GM21423 (cell line): ENCODE results near the gene ATP9A.
"Not testable (repeated sequence)": the region's sequence is repeated elsewhere in the genome, so short reads cannot be mapped to it uniquely, and the experiment has no call there.

ENCODE experiments used
- ATAC-seq: cut with Tn5 transposase; IDR thresholded peaks from one replicate; pipeline ENCODE4 v1.9.1; 2021; ENCODE audit warnings: mild to moderate bottlenecking, moderate library complexity; ENCODE audit not compliant: unreplicated experiment

Gene ATP9A

DNA sequence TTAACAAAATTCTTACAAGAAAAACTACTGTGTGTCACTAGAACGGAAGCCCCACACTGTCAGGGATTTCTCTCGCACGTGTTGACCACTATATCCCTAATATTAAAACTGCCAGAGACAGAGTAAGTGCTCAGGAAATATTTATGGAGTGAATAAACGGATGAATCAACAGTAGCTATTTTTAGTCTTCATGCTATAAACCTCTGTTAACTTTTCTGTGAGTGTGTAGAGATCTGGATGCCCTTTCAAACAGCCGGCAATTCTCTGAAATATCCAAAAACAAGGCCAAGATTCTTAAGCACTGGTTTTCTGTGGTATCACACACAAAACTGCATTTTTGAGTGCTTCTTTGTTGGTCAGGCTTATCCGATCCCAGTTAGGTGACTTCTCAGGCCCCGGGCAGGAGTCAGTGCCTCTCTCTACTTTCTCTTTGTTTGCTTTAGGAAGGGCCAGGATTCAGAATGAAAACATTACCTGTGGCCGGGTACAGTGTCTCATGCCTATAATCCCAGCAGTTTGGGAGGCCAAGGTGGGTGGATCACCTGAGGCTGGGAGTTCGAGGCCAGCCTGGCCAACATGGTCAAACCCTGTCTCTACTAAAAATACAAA, 15.7 kb downstream of the ATP9A start:
- ATAC-seq = no peak

DNA sequence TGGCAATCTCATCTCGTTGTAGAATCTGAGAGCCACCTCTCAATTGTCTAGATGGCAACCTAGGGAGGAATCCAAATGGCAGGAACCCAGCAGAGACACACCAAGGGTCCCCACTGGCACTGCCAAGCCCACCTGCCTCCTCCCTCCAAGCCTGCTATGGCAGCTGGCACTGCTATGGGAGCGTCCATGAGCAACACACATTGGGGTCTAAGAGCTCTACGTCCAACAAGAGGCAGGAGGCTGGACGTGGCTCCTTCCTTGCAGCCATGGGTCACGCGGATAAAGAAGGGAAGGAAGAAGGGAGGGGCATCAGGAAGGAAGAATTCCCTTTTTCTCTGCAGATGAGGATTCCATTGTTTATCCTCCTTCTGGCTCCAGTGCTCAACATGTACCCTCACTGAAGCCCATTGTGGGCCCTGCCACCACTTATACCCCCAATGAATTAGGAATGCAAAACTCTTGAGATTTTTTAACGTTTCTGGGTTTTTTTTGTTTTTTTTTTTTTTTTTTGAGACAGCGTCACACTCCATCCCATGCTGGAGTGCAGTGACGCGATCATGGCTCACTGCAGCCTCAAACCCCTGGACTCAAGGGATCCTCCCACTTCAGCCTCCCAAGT, 17.3 kb downstream of the ATP9A start:
- no peak for ATAC-seq

DNA sequence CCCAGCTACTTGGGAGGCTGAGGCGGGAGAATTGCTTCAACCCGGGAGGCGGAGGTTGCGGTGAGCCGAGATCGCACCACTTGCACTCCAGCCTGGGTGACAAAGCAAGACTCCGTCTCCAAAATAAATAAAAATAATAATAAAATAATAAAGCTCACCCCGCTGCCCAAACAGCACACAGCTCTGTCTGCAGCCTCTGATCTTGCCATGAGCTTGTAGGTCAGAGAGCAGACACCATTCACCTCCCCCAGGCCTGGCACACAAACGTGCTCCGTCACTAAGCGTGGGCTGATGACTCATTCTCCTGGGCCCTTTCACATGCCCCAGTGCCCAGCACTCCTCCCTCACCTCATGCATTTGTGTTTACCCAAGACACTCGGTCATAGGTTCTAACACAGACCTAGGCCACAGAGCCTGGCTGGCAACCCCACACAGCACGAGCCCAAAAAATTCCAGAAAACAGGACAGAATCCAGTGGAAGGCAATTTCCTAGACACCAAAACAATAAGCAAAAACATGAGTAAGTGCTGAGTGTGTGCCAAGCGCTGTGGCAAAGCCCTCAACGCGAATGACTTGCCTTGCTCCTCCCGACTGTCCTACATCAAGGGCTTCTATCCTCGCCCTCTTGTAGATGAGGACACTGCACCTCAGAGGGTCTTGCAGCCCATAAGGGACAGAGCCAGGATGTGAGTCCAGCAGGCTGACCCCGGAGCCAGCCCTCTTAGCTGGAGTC, 18.0 kb downstream of the ATP9A start:
- ATAC-seq = no peak

- ATAC-seq = no peak
Observed at GRCh38 chr20:51749674-51750036, 18.5 kb downstream of the ATP9A start.

GRCh38 chr20:51747182-51747911, 20.8 kb downstream of the ATP9A start:
- no peak for ATAC-seq

DNA sequence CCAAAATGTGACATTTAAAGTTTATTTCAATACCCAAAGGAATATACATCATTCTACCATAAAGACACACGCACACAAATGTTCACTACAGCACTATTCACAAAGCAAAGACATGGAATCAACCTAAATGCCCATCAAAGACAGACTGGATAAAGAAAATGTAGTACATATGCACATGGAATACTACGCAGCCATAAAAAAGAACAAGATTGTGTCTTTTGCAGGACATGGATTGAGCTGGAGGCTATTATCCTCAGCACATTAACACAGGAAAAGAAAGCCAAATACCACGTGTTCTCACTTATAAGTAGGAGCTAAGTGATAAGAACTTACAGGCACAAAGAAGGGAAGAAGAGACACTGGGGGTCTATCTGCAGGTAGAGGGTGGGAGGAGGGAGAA, 22.4 kb downstream of the ATP9A start:
- no peak for ATAC-seq

DNA sequence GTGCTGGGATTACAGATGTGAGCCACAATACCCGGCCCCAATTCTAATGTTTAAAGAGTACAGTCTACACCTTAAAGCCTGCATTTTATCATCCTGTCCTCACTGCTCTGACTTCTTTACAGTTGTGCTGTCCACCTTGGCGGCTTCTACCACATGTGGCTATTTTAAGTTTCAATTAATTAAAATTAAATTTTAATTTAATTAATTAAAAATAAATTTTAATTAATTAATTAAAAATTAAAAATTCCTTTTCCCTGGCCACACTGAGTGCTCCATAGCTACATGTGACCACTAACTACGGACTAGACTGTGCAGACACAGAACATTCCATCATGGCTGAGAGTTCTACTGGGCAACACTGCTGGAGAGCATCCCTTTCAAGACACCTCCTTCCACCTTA, 27.4 kb downstream of the ATP9A start:
- ATAC-seq = no peak

GRCh38 chr20:51740308-51740707, 27.9 kb downstream of the ATP9A start:
- ATAC-seq = not testable (repeated sequence)

DNA sequence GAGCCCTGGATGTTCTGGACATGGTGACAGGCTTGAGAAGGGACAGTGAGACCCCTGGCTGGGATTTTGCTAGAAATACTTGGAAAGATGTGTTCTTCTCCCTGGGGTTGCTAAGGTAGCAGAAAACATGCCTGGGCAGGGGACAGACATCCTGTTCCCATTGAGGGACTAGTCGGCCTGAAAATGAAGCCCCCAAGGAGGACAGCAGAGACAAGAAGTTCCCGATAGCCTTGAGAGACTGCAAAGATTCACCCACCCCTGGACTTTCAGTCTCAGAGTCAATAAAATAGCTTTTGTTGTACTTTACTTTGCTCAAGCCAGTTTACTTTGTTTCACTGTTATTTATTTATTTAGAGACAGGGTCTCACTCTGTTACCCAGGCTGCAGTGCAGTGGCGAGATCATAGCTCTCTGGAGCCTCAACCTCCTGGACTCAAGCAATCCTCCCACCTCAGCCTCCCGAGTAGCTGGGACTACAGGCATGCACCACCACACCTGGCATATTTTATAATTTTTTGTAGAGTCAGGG, 28.4 kb downstream of the ATP9A start:
- ATAC-seq = no peak

DNA sequence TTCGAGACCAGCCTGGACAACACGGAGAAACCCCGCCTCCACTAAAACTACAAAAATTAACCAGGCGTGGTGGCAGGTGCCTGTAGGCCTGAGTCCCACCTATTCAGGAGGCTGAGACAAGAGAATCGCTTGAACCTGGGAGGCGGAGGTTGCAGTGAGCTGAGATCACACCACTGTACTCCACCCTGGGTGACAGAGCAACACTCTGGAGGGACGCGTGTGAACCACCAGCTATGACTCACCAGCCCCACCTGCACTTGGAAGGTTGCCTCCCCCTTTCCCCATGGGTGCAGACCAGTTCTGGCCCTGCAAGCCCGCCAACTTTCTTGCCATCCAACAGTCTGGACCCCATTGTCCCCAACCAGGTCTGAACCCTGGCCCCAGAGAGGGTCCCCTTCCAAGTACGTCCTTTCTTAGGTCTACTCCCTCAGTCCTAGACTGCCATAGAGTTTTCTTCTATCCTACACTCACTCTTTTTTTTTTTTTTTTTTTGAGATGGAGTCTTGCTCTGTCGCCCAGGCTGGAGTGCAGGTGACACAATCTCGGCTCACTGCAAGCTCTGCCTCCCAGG, 29.2 kb downstream of the ATP9A start:
- ATAC-seq = no peak

- not testable (repeated sequence) for ATAC-seq
Observed at GRCh38 chr20:51738261-51738660, 29.9 kb downstream of the ATP9A start.

DNA sequence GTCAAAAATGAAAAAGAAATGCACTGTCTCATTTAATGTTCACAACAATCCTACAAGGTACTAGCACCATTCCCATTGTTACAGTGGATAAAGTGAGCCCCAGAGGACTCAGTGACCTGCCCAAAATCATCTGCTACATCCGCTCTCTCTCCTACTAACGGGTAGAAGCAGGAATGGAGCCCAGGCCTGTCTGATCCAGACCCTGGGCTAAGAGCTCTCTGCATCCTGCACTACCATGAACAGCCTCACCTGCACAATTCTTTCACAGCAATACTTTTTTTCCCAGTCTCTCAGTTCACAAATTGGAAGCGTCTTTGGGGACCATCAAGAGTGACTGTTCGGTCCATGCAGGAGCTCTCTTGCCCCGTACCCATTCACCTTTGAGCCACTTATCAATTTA, 31.2 kb downstream of the ATP9A start:
- no peak for ATAC-seq

- ATAC-seq = no peak
Observed at GRCh38 chr20:51735728-51736600, 32.2 kb downstream of the ATP9A start.

- no peak for ATAC-seq
Observed at GRCh38 chr20:51734876-51735720, 33.1 kb downstream of the ATP9A start.

- ATAC-seq = no peak
Observed at GRCh38 chr20:51733070-51733469, 35.1 kb downstream of the ATP9A start.

DNA sequence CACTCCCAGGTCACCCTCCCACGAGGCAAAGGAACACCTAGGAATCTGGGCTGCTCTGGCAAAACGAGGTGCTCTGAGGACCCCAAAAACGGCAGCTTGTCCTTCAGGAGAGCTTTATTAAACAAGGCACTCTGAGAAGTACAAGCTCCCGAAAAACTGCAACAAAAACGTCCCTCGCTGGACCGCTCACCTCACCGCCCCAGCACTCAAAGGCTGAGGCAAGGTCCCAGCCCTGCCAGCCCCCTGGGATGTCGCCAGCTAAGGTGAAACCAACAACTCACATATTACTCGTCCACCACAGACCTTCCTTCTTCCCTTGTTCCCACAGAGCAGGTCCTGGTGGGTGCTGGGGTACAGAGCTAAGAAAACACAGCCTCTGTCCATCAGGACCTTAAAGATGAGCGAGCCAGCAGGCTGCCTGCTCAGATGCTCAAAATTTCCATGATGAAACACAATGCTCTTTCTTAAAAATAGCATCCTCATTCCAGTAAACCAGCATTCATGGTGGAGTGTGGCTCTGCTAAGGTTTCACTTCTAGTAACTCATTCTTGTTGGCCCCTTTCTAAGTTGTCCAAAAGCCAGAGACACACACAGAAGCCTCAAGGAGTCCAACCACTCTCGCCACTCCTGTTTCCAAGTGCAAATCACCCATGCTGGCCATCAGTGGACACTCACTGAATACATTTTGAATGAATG, 35.9 kb downstream of the ATP9A start:
- ATAC-seq = no peak

- ATAC-seq = no peak
Observed at GRCh38 chr20:51731731-51732095, 36.5 kb downstream of the ATP9A start.

DNA sequence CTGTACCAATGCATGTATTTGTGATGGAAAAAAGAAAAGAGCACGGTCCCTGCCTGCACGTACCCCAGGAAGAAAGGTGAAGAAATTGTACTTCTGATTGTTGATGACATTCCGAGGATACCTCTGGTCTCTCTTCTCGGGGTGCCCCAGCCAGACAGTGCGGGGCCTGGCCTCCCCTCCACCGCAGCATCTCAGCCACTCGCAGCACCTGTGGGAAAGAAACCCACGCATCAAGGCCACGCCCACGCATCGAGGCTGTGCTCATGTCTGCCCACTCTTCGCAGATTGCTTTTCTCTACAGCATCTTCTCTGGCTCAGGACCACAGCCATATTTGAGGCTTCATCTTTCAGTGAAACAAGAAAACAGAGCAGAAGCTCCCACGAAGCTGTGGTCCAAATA, 38.4 kb downstream of the ATP9A start:
- ATAC-seq = no peak

GRCh38 chr20:51728737-51729136, 39.5 kb downstream of the ATP9A start:
- no peak for ATAC-seq
